ENCODE results near the gene IGF2R. TPM values are rescaled to one million over a fixed set of nuclear protein-coding genes. Genes with fewer than 3 reads are reported as not detected.

The IGF2R gene
- total and polyA plus RNA-seq, 2 donors (not counting 1 experiment from before 2014, with no cell fraction given) = 9.5 to 53.3 TPM

GRCh38 chr6:160134779-160135547 is 166.1 kb downstream of the IGF2R start:
- no peak overlapping the region for H3K4me3 Mint-ChIP-seq
- no peak overlapping the region for H3K4me2 ChIP-seq (replicated peaks; ENCODE audit: low read depth, low read length, poor library complexity, severe bottlenecking)
- H3K27me3 Mint-ChIP-seq = no peaks in the 10 kb centered on the region
- H3K9me3 Mint-ChIP-seq (ENCODE audit: insufficient read depth) = no peaks in the 10 kb centered on the region
- no peak overlapping the region for H3K4me3 ChIP-seq (ENCODE audit: control extremely low read depth in 1 of 5, extremely low read depth in 1 of 5, insufficient read depth in 1 of 5, low read depth in 2 of 5, low read length in 4 of 5)
- no peaks in the 10 kb centered on the region for H4K20me1 ChIP-seq (ENCODE audit: control insufficient read depth, insufficient read depth, low read length, poor library complexity, severe bottlenecking)
- CTCF ChIA-PET = no interaction called here
- no peaks in the 10 kb centered on the region for H3K9me3 ChIP-seq (ENCODE audit: control extremely low read depth in 1 of 3, control insufficient read depth in 2 of 3, insufficient read depth in 1 of 3, low read length in 2 of 3)
- no peak overlapping the region for H3K27ac ChIP-seq (ENCODE audit: low read length in 2 of 2)
- intact Hi-C loops (cut with micrococcal nuclease) = no loop called here
- H3K36me3 ChIP-seq (replicated peaks in 1 of 2; ENCODE audit: control extremely low read depth in 1 of 2, control insufficient read depth in 1 of 2, extremely low read depth in 1 of 2, insufficient read depth in 2 of 2, low read length in 1 of 2) = no peaks in the 10 kb centered on the region
- no peak overlapping the region for H2AFZ ChIP-seq (ENCODE audit: insufficient read depth, low read depth, low read length, poor library complexity, severe bottlenecking)
- POLR2A ChIA-PET = no interaction called here
- peaks cover 0 to 4% of the 10 kb centered on the region in 2 donors for H3K4me1 ChIP-seq (ENCODE audit: control insufficient read depth in 2 of 2, insufficient read depth in 2 of 2, low read length in 2 of 2)
- TF ChIP-seq CTCF (IDR thresholded peaks at IDR 0.05) (no peak), EZH2 (IDR thresholded peaks at IDR 0.05; ENCODE audit: borderline replicate concordance, insufficient read depth, low read depth, low read length, poor library complexity, severe bottlenecking) (no peak)
- H3K27me3 ChIP-seq (replicated peaks in 1 of 4; ENCODE audit: control extremely low read depth in 1 of 4, control insufficient read depth in 3 of 4, insufficient read depth in 4 of 4, low read length in 3 of 4) = no peaks in the 10 kb centered on the region
- H3K27ac Mint-ChIP-seq = no peak overlapping the region
- ATAC-seq (ENCODE audit: low read depth) (no peak), DNase-seq (no peak)
- H3K79me2 ChIP-seq (ENCODE audit: control insufficient read depth, insufficient read depth, low read length) = no peaks in the 10 kb centered on the region
- 97% methylated on average over 3 of the region's 6 CpGs for WGBS (ENCODE audit: insufficient coverage)
- no peaks in the 10 kb centered on the region for H3K4me1 Mint-ChIP-seq
- no peak overlapping the region for H3K9ac ChIP-seq (ENCODE audit: low read length)

- no peaks in the 10 kb centered on the region for H4K20me1 ChIP-seq (ENCODE audit: control insufficient read depth, insufficient read depth, low read length, poor library complexity, severe bottlenecking)
- H3K4me3 ChIP-seq (ENCODE audit: control extremely low read depth in 1 of 5, extremely low read depth in 1 of 5, insufficient read depth in 1 of 5, low read depth in 2 of 5, low read length in 4 of 5) = no peak overlapping the region
- no peaks in the 10 kb centered on the region for H3K79me2 ChIP-seq (ENCODE audit: control insufficient read depth, insufficient read depth, low read length)
- no peak for TF ChIP-seq EZH2 (IDR thresholded peaks at IDR 0.05; ENCODE audit: borderline replicate concordance, insufficient read depth, low read depth, low read length, poor library complexity, severe bottlenecking)
- TF ChIP-seq CTCF (IDR thresholded peaks at IDR 0.05) = no peak
- intact Hi-C loops (cut with micrococcal nuclease) = no loop called here
- DNase-seq = no peak
- no peak overlapping the region for H3K4me2 ChIP-seq (replicated peaks; ENCODE audit: low read depth, low read length, poor library complexity, severe bottlenecking)
- no peaks in the 10 kb centered on the region for H3K9me3 Mint-ChIP-seq (ENCODE audit: insufficient read depth)
- no peak overlapping the region for H3K9ac ChIP-seq (ENCODE audit: low read length)
- WGBS (ENCODE audit: insufficient coverage) = 75% methylated on average over 17 of the region's 21 CpGs
- no peaks in the 10 kb centered on the region for H3K27me3 ChIP-seq (replicated peaks in 1 of 4; ENCODE audit: control extremely low read depth in 1 of 4, control insufficient read depth in 3 of 4, insufficient read depth in 4 of 4, low read length in 3 of 4)
- no peak overlapping the region for H2AFZ ChIP-seq (ENCODE audit: insufficient read depth, low read depth, low read length, poor library complexity, severe bottlenecking)
- no peak overlapping the region for H3K27ac ChIP-seq (ENCODE audit: low read length in 2 of 2)
- H3K27me3 Mint-ChIP-seq = no peaks in the 10 kb centered on the region
- ATAC-seq (ENCODE audit: low read depth) = no peak
- ChIA-PET POLR2A (no interaction called here), CTCF (no interaction called here)
- no peaks in the 10 kb centered on the region for H3K36me3 ChIP-seq (replicated peaks in 1 of 2; ENCODE audit: control extremely low read depth in 1 of 2, control insufficient read depth in 1 of 2, extremely low read depth in 1 of 2, insufficient read depth in 2 of 2, low read length in 1 of 2)
- no peak overlapping the region for H3K27ac Mint-ChIP-seq
- H3K4me1 ChIP-seq (ENCODE audit: control insufficient read depth in 2 of 2, insufficient read depth in 2 of 2, low read length in 2 of 2) = peaks cover 0 to 4% of the 10 kb centered on the region in 2 donors
- H3K4me3 Mint-ChIP-seq = no peak overlapping the region
- no peaks in the 10 kb centered on the region for H3K9me3 ChIP-seq (ENCODE audit: control extremely low read depth in 1 of 3, control insufficient read depth in 2 of 3, insufficient read depth in 1 of 3, low read length in 2 of 3)
- no peaks in the 10 kb centered on the region for H3K4me1 Mint-ChIP-seq
Measured at GRCh38 chr6:160135907-160136655, 167.2 kb downstream of the IGF2R start.
